Nephron (organoid): Measurements from ENCODE around the gene NOS3.

ENCODE experiments used
- H3K27ac Mint-ChIP-seq, 3 experiments: 2 replicates each; pipeline ENCODE4 v1.8.0; 2020; ENCODE audit warnings: mixed read lengths in 3 of 3, mild to moderate bottlenecking in 2 of 3, moderate library complexity in 1 of 3
- H3K27me3 Mint-ChIP-seq: 2 replicates; pipeline ENCODE4 v1.8.0; 2021; ENCODE audit warnings: low read depth, mild to moderate bottlenecking, moderate library complexity, mixed read lengths
- H3K36me3 Mint-ChIP-seq: 2 replicates; pipeline ENCODE4 v1.8.0; 2020; ENCODE audit warnings: low read depth, mixed read lengths
- H3K4me1 Mint-ChIP-seq: 2 replicates; pipeline ENCODE4 v1.8.0; 2020; ENCODE audit warnings: mixed read lengths
- H3K4me3 Mint-ChIP-seq, 3 experiments: 2 replicates each; pipeline ENCODE4 v1.8.0; 2020; ENCODE audit warnings: mild to moderate bottlenecking in 3 of 3, mixed read lengths in 3 of 3, moderate library complexity in 2 of 3
- H3K9me3 Mint-ChIP-seq: 2 replicates; pipeline ENCODE4 v1.8.0; 2020; ENCODE audit warnings: mixed read lengths
- CTCF ChIP-seq, 3 experiments: fragments of 200-600 bp; sonication (generic); IDR thresholded peaks; one replicate each; pipeline ENCODE4 v1.5.0; 2021; ENCODE audit warnings: antibody characterized with exemption in 3 of 3; ENCODE audit not compliant: unreplicated experiment in 3 of 3

Gene NOS3

GRCh38 chr7:151047976-151048815, 57.4 kb downstream of the NOS3 start, which contains the start of gene ASIC3:
ASIC3 (plus strand) TSS chr7:151048531; CDS start chr7:151048886, 355 bp downstream.
- no peak for TF ChIP-seq CTCF (IDR thresholded peaks at IDR 0.05; ENCODE audit: unreplicated experiment in 3 of 3)
- peaks cover 16% of the 10 kb centered on the region for H3K27me3 Mint-ChIP-seq
- H3K27ac Mint-ChIP-seq = peak within 1 kb of the TSS in 2 of 3 experiments; percentile 8 to 32
- no peak within 1 kb of the TSS for H3K4me3 Mint-ChIP-seq
- H3K4me1 Mint-ChIP-seq = peaks cover 10% of the 10 kb centered on the region
- no peaks in the 10 kb centered on the region for H3K9me3 Mint-ChIP-seq
- H3K36me3 Mint-ChIP-seq = no peaks in the 10 kb centered on the region

- Mint-ChIP-seq H3K36me3 (no peaks in the 10 kb centered on the region), H3K27ac (no peak overlapping the region), H3K4me3 (no peak overlapping the region), H3K27me3 (peaks cover 16% of the 10 kb centered on the region), H3K9me3 (no peaks in the 10 kb centered on the region), H3K4me1 (peaks cover 10% of the 10 kb centered on the region)
- no peak for TF ChIP-seq CTCF (IDR thresholded peaks at IDR 0.05; ENCODE audit: unreplicated experiment in 3 of 3)
Measured at GRCh38 chr7:151048911-151049463, 58.2 kb downstream of the NOS3 start.

GRCh38 chr7:151051108-151051507, 60.3 kb downstream of the NOS3 start:
- Mint-ChIP-seq H3K36me3 (peaks cover 5% of the 10 kb centered on the region), H3K4me3 (no peak overlapping the region), H3K9me3 (no peaks in the 10 kb centered on the region), H3K4me1 (peaks cover 10% of the 10 kb centered on the region), H3K27me3 (peaks cover 19% of the 10 kb centered on the region), H3K27ac (no peak overlapping the region)
- TF ChIP-seq CTCF (IDR thresholded peaks at IDR 0.05; ENCODE audit: unreplicated experiment in 3 of 3) = no peak

GRCh38 chr7:151053096-151053495, 62.3 kb downstream of the NOS3 start:
- H3K9me3 Mint-ChIP-seq = no peaks in the 10 kb centered on the region
- peaks cover 16% of the 10 kb centered on the region for H3K4me1 Mint-ChIP-seq
- no peak for TF ChIP-seq CTCF (IDR thresholded peaks at IDR 0.05; ENCODE audit: unreplicated experiment in 3 of 3)
- no peak overlapping the region for H3K27ac Mint-ChIP-seq
- H3K36me3 Mint-ChIP-seq = peaks cover 5% of the 10 kb centered on the region
- no peak overlapping the region for H3K4me3 Mint-ChIP-seq
- peaks cover 31% of the 10 kb centered on the region for H3K27me3 Mint-ChIP-seq

GRCh38 chr7:151053751-151054150, 62.9 kb downstream of the NOS3 start:
- Mint-ChIP-seq H3K27ac (no peak overlapping the region), H3K4me3 (no peak overlapping the region), H3K27me3 (peaks cover 27% of the 10 kb centered on the region), H3K36me3 (peaks cover 5% of the 10 kb centered on the region), H3K9me3 (no peaks in the 10 kb centered on the region), H3K4me1 (peaks cover 19% of the 10 kb centered on the region)
- no peak for TF ChIP-seq CTCF (IDR thresholded peaks at IDR 0.05; ENCODE audit: unreplicated experiment in 3 of 3)
